HEK293 (cell line): ENCODE results near the gene SIL1.

ENCODE experiments used
- CTCF ChIA-PET: fragments of 350-600 bp; formaldehyde crosslinking; extraction: SDS; loops from one replicate; lab custom pipeline; 2021; ENCODE audit warnings: antibody characterized with exemption; lab: Yijun Ruan, JAX
- POLR2A ChIA-PET: fragments of 300-600 bp; formaldehyde crosslinking; extraction: SDS; loops from one replicate; lab custom pipeline; 2020; ENCODE audit warnings: antibody characterized with exemption, inconsistent platforms; lab: Yijun Ruan, JAX
- H3K27ac ChIP-seq: fragments of 200-500 bp; sonication (Bioruptor generic); 2 replicates; pipeline ENCODE4 v1.5.1; 2014; ENCODE audit warnings: low read depth, low read length, control low read depth, inconsistent platforms; ENCODE audit errors: extremely low read depth
- H3K36me3 ChIP-seq, 2 experiments: fragments of 200-500 bp in 1 of 2; sonication (Bioruptor generic) in 1 of 2; 1 replicate in 1 of 2; 2 replicates in 1 of 2; pipeline ENCODE4 v1.5.1; 2014 to 2017; ENCODE audit warnings: inconsistent platforms in 2 of 2, low read length in 2 of 2; ENCODE audit not compliant: control insufficient read depth in 2 of 2, insufficient read depth in 1 of 2
- H3K4me1 ChIP-seq: fragments of 200-500 bp; sonication (Bioruptor generic); 2 replicates; pipeline ENCODE4 v1.5.1; 2014; ENCODE audit warnings: mild to moderate bottlenecking, low read length, inconsistent platforms; ENCODE audit not compliant: control insufficient read depth, insufficient read depth
- H3K4me3 ChIP-seq: 2 replicates; pipeline ENCODE4 v1.5.1; 2011; ENCODE audit warnings: low read depth, mild to moderate bottlenecking, control low read depth, low read length, moderate library complexity
- H3K9me3 ChIP-seq: fragments of 200-500 bp; sonication (Bioruptor generic); 2 replicates; pipeline ENCODE4 v1.5.1; 2014; ENCODE audit warnings: low read depth, low read length, inconsistent platforms; ENCODE audit not compliant: control insufficient read depth, insufficient read depth
- GFI1B ChIP-seq: fragments of 450-650 bp; formaldehyde crosslinking; IDR thresholded peaks from 2 replicates; pipeline ENCODE4 v1.5.1; 2016; ENCODE audit warnings: missing biosample characterization, missing genetic modification characterization
- MYNN ChIP-seq: fragments of 450-650 bp; formaldehyde crosslinking; IDR thresholded peaks from 2 replicates; pipeline ENCODE4 v1.5.1; 2016; ENCODE audit warnings: missing biosample characterization, missing genetic modification characterization, borderline replicate concordance
- ZBTB48 ChIP-seq: fragments of 450-650 bp; formaldehyde crosslinking; IDR thresholded peaks from 2 replicates; pipeline ENCODE4 v1.5.1; 2016; ENCODE audit warnings: missing biosample characterization, missing genetic modification characterization
- ZNF121 ChIP-seq: fragments of 450-650 bp; formaldehyde crosslinking; IDR thresholded peaks from 2 replicates; pipeline ENCODE4 v1.5.1; 2016; ENCODE audit warnings: missing biosample characterization, missing genetic modification characterization
- ZNF2 ChIP-seq: fragments of 450-650 bp; formaldehyde crosslinking; IDR thresholded peaks from 2 replicates; pipeline ENCODE4 v1.5.1; 2016; ENCODE audit warnings: missing biosample characterization, missing genetic modification characterization
- ZNF248 ChIP-seq: fragments of 450-650 bp; formaldehyde crosslinking; IDR thresholded peaks from 2 replicates; pipeline ENCODE4 v1.5.1; 2017; ENCODE audit warnings: missing biosample characterization, missing genetic modification characterization
- ZNF292 ChIP-seq: fragments of 450-650 bp; formaldehyde crosslinking; IDR thresholded peaks from 2 replicates; pipeline ENCODE4 v1.5.1; 2016; ENCODE audit warnings: low read depth, missing biosample characterization, missing genetic modification characterization, borderline replicate concordance
- ZNF335 ChIP-seq: fragments of 450-650 bp; formaldehyde crosslinking; conservative IDR thresholded peaks from 2 replicates; pipeline ENCODE4 v1.5.1; 2016; ENCODE audit warnings: missing biosample characterization, missing genetic modification characterization
- ZNF37A ChIP-seq: fragments of 450-650 bp; IDR thresholded peaks from 2 replicates; pipeline ENCODE4 v1.5.1; 2018; ENCODE audit warnings: missing biosample characterization, missing genetic modification characterization
- ZNF548 ChIP-seq: fragments of 450-650 bp; formaldehyde crosslinking; IDR thresholded peaks from 2 replicates; pipeline ENCODE4 v1.5.1; 2016; ENCODE audit warnings: missing biosample characterization, missing genetic modification characterization
- ZNF600 ChIP-seq: fragments of 450-650 bp; formaldehyde crosslinking; IDR thresholded peaks from 2 replicates; pipeline ENCODE4 v1.5.1; 2016; ENCODE audit warnings: missing biosample characterization, missing genetic modification characterization
- ZNF670 ChIP-seq: fragments of 450-650 bp; formaldehyde crosslinking; IDR thresholded peaks from 2 replicates; pipeline ENCODE4 v1.5.1; 2016; ENCODE audit warnings: missing biosample characterization, missing genetic modification characterization, low read depth
- ZXDB ChIP-seq: fragments of 450-650 bp; formaldehyde crosslinking; IDR thresholded peaks from 2 replicates; pipeline ENCODE4 v1.5.1; 2016; ENCODE audit warnings: missing biosample characterization, missing genetic modification characterization
- TF ChIP-seq, protein P1 (sequence below): IDR thresholded peaks from 2 replicates; pipeline ENCODE4 v1.6.1; 2011; ENCODE audit warnings: mild to moderate bottlenecking, low read depth, low read length, borderline replicate concordance
- TF ChIP-seq, protein P2 (sequence below): fragments of 450-650 bp; formaldehyde crosslinking; IDR thresholded peaks from 2 replicates; pipeline ENCODE4 v1.5.1; 2016; ENCODE audit warnings: missing biosample characterization, missing genetic modification characterization, borderline replicate concordance
- TF ChIP-seq, protein P3 (sequence below): fragments of 450-650 bp; formaldehyde crosslinking; IDR thresholded peaks from 2 replicates; pipeline ENCODE4 v1.5.1; 2017; ENCODE audit warnings: missing biosample characterization, missing genetic modification characterization
- TF ChIP-seq, protein P4 (sequence below): fragments of 450-650 bp; formaldehyde crosslinking; IDR thresholded peaks from 2 replicates; pipeline ENCODE4 v1.5.1; 2016; ENCODE audit warnings: missing biosample characterization, missing genetic modification characterization

SIL1 gene

GRCh38 chr5:139188558-139189270 is 9.5 kb downstream of the SIL1 start:
- peaks cover 13% of the 10 kb centered on the region for H3K4me1 ChIP-seq
- TF ChIP-seq, protein P1, sequence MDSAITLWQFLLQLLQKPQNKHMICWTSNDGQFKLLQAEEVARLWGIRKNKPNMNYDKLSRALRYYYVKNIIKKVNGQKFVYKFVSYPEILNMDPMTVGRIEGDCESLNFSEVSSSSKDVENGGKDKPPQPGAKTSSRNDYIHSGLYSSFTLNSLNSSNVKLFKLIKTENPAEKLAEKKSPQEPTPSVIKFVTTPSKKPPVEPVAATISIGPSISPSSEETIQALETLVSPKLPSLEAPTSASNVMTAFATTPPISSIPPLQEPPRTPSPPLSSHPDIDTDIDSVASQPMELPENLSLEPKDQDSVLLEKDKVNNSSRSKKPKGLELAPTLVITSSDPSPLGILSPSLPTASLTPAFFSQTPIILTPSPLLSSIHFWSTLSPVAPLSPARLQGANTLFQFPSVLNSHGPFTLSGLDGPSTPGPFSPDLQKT: no peak
- TF ChIP-seq ZNF548 (tag by site-specific recombination): no peak
- no peak for TF ChIP-seq ZNF292 (tag by site-specific recombination)
- TF ChIP-seq ZNF335 (tag by site-specific recombination): peak; percentile 81
- TF ChIP-seq, protein P2, sequence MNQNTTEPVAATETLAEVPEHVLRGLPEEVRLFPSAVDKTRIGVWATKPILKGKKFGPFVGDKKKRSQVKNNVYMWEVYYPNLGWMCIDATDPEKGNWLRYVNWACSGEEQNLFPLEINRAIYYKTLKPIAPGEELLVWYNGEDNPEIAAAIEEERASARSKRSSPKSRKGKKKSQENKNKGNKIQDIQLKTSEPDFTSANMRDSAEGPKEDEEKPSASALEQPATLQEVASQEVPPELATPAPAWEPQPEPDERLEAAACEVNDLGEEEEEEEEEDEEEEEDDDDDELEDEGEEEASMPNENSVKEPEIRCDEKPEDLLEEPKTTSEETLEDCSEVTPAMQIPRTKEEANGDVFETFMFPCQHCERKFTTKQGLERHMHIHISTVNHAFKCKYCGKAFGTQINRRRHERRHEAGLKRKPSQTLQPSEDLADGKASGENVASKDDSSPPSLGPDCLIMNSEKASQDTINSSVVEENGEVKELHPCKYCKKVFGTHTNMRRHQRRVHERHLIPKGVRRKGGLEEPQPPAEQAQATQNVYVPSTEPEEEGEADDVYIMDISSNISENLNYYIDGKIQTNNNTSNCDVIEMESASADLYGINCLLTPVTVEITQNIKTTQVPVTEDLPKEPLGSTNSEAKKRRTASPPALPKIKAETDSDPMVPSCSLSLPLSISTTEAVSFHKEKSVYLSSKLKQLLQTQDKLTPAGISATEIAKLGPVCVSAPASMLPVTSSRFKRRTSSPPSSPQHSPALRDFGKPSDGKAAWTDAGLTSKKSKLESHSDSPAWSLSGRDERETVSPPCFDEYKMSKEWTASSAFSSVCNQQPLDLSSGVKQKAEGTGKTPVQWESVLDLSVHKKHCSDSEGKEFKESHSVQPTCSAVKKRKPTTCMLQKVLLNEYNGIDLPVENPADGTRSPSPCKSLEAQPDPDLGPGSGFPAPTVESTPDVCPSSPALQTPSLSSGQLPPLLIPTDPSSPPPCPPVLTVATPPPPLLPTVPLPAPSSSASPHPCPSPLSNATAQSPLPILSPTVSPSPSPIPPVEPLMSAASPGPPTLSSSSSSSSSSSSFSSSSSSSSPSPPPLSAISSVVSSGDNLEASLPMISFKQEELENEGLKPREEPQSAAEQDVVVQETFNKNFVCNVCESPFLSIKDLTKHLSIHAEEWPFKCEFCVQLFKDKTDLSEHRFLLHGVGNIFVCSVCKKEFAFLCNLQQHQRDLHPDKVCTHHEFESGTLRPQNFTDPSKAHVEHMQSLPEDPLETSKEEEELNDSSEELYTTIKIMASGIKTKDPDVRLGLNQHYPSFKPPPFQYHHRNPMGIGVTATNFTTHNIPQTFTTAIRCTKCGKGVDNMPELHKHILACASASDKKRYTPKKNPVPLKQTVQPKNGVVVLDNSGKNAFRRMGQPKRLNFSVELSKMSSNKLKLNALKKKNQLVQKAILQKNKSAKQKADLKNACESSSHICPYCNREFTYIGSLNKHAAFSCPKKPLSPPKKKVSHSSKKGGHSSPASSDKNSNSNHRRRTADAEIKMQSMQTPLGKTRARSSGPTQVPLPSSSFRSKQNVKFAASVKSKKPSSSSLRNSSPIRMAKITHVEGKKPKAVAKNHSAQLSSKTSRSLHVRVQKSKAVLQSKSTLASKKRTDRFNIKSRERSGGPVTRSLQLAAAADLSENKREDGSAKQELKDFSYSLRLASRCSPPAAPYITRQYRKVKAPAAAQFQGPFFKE: no peak
- TF ChIP-seq ZNF600 (tag by site-specific recombination): peak; percentile 47; the same call in 1 of the 2 replicates
- TF ChIP-seq GFI1B (tag by site-specific recombination): peak; percentile 90
- 0 out of 2 replicates have a peak, but pooled peaks have one; percentile 27 for TF ChIP-seq ZBTB48 (tag by site-specific recombination)
- TF ChIP-seq, all 188 proteins: peak for 4
- Histone ChIP-seq H3K36me3 (peaks cover 0 to 10% of the 10 kb centered on the region in 2 experiments; a peak in 2 of 3 replicates), H3K9me3 (no peaks in the 10 kb centered on the region), H3K4me3 (no peak overlapping the region), H3K27ac (peak overlapping the region; percentile 2; the same call in 1 of the 2 replicates)
- ChIA-PET POLR2A (interaction anchor here (3.9 kb wide), 1 partner anchor 10 kb away, joined by 10 read pairs; the partner anchor contains the start of gene SIL1), CTCF (no interaction called here)

DNA sequence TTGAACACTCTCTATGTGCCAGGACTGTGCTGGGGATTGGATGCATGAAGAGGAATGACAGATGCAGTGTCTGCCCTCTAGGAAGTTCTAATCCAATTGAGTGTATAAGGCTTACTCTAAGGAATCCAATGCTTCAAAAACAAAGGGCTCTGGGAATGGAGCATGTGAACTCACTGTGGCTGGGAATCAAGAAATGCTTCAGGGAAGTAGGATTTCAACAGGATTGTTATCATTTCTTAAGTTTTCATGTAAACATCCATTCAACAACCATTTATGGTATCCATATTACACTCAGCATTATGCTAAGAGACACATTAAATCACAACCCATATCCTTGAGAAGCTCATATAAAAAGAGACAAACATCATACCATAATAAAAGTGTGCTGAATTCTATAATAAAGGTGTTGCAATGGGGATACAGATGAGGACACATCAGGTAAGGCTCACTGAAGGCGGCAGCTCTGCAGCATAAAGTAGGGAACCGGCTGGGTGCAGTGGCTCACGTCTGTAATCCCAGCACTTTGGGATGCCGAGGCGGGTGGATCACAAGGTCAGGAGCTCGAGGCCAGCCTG is 11.3 kb downstream of the SIL1 start:
- ChIA-PET POLR2A (interaction anchor here (3.9 kb wide), 1 partner anchor 12 kb away, joined by 10 read pairs; the partner anchor contains the start of gene SIL1), CTCF (interaction anchor here (0.7 to 1.1 kb wide), 2 partner anchors 12 to 235 kb away, joined by 3 read pairs; no protein-coding TSS in a partner anchor)
- Histone ChIP-seq H3K4me3 (no peak overlapping the region), H3K27ac (no peak overlapping the region), H3K9me3 (no peaks in the 10 kb centered on the region), H3K36me3 (peaks cover 0 to 7% of the 10 kb centered on the region in 2 experiments; a peak in 2 of 3 replicates), H3K4me1 (peaks cover 30% of the 10 kb centered on the region)
- TF ChIP-seq MYNN (tag by site-specific recombination) (peak; percentile 80), ZXDB (tag by site-specific recombination) (no peak)

DNA sequence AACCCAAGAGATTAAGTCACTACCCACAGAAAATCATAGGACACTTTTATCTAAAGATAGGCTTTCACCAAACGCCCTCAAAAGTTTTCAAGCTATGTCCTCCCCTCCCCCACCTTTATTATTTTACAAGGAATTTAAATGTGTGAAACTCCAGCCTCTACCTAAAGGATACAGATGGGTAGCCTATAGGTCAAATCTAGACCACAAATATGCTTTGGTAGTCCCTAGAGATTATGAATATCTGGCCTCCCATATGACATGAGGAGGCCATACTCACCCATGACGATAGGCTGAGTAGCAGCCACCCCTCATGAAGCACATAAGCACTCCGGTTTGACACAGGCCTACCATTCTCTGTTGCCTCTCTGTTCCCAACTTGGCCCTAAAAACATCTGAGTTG is 11.9 kb downstream of the SIL1 start:
- ChIA-PET CTCF (interaction anchor here (0.6 to 1.1 kb wide), 3 partner anchors 12 to 544 kb away, joined by 3 to 5 read pairs (median 3); no protein-coding TSS in a partner anchor), POLR2A (interaction anchor here (3.9 kb wide), 1 partner anchor 12 kb away, joined by 10 read pairs; the partner anchor contains the start of gene SIL1)
- peaks cover 0 to 7% of the 10 kb centered on the region in 2 experiments; a peak in 2 of 3 replicates for H3K36me3 ChIP-seq
- peaks cover 35% of the 10 kb centered on the region for H3K4me1 ChIP-seq
- H3K4me3 ChIP-seq: no peak overlapping the region
- no peaks in the 10 kb centered on the region for H3K9me3 ChIP-seq
- H3K27ac ChIP-seq: no peak overlapping the region
- TF ChIP-seq ZNF248 (no peak), ZNF2 (no peak), ZNF121 (tag by site-specific recombination) (no peak), ZNF37A (tag by site-specific recombination) (no peak), ZNF670 (tag by site-specific recombination) (no peak)
- TF ChIP-seq, protein P3, sequence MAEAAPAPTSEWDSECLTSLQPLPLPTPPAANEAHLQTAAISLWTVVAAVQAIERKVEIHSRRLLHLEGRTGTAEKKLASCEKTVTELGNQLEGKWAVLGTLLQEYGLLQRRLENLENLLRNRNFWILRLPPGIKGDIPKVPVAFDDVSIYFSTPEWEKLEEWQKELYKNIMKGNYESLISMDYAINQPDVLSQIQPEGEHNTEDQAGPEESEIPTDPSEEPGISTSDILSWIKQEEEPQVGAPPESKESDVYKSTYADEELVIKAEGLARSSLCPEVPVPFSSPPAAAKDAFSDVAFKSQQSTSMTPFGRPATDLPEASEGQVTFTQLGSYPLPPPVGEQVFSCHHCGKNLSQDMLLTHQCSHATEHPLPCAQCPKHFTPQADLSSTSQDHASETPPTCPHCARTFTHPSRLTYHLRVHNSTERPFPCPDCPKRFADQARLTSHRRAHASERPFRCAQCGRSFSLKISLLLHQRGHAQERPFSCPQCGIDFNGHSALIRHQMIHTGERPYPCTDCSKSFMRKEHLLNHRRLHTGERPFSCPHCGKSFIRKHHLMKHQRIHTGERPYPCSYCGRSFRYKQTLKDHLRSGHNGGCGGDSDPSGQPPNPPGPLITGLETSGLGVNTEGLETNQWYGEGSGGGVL (tag by site-specific recombination): no peak
- TF ChIP-seq, protein P4, sequence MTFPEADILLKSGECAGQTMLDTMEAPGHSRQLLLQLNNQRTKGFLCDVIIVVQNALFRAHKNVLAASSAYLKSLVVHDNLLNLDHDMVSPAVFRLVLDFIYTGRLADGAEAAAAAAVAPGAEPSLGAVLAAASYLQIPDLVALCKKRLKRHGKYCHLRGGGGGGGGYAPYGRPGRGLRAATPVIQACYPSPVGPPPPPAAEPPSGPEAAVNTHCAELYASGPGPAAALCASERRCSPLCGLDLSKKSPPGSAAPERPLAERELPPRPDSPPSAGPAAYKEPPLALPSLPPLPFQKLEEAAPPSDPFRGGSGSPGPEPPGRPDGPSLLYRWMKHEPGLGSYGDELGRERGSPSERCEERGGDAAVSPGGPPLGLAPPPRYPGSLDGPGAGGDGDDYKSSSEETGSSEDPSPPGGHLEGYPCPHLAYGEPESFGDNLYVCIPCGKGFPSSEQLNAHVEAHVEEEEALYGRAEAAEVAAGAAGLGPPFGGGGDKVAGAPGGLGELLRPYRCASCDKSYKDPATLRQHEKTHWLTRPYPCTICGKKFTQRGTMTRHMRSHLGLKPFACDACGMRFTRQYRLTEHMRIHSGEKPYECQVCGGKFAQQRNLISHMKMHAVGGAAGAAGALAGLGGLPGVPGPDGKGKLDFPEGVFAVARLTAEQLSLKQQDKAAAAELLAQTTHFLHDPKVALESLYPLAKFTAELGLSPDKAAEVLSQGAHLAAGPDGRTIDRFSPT (tag by site-specific recombination): no peak
